GM12875 (cell line): Measurements from ENCODE around the gene NAGS.

Experiments
- H3K4me3 ChIP-seq: one replicate; pipeline ENCODE4 v1.5.1; 2011; ENCODE audit warnings: low read depth, low read length, control low read depth
- TF ChIP-seq, protein P1 (sequence below): IDR thresholded peaks from 2 replicates; pipeline ENCODE4 v1.5.1; 2011; ENCODE audit warnings: low read depth, mild to moderate bottlenecking, control low read depth, inconsistent platforms, low read length, moderate library complexity, borderline replicate concordance; ENCODE audit not compliant: insufficient read depth

The NAGS gene

DNA sequence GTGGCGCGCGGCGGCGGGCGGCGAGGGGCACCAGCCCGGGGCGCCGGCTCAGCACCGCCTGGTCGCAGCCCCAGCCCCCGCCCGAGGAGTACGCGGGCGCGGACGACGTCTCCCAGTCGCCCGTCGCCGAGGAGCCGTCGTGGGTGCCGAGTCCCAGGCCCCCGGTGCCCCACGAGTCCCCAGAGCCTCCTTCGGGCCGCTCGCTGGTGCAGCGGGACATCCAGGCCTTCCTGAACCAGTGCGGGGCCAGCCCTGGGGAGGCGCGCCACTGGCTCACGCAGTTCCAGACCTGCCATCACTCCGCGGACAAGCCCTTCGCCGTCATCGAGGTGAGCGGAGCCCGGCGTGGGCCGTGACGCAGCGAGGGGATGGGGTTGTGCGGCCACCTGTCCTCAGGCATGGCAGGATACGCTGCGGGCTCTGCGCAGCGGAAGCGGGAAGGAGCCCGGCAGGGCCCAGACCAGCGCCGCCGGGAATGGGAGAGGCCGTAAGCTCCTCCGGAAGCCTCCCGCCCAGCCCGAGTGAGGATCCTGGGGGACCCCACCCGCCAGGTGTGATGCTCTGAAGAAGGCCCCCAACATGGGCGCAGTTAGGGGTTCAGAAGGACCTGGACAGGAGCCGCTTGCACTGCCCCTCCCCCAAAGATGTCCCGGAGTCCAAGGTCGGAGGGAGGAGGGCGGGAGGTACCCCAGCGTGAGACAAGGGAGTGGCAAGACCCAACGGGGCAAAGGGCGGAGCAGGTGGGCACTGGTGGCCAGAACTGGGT is 522 bp downstream of the NAGS start:
- no peak overlapping the region for H3K4me3 ChIP-seq
- TF ChIP-seq, protein P1, sequence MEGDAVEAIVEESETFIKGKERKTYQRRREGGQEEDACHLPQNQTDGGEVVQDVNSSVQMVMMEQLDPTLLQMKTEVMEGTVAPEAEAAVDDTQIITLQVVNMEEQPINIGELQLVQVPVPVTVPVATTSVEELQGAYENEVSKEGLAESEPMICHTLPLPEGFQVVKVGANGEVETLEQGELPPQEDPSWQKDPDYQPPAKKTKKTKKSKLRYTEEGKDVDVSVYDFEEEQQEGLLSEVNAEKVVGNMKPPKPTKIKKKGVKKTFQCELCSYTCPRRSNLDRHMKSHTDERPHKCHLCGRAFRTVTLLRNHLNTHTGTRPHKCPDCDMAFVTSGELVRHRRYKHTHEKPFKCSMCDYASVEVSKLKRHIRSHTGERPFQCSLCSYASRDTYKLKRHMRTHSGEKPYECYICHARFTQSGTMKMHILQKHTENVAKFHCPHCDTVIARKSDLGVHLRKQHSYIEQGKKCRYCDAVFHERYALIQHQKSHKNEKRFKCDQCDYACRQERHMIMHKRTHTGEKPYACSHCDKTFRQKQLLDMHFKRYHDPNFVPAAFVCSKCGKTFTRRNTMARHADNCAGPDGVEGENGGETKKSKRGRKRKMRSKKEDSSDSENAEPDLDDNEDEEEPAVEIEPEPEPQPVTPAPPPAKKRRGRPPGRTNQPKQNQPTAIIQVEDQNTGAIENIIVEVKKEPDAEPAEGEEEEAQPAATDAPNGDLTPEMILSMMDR: no peak

- TF ChIP-seq, protein P1: 0 out of 2 replicates have a peak, but pooled peaks have one; percentile 12
- no peak overlapping the region for H3K4me3 ChIP-seq
These were observed 1.3 kb downstream of the NAGS start for GRCh38 chr17:44005527-44006271.

- TF ChIP-seq, protein P1: no peak
- H3K4me3 ChIP-seq: peak overlapping the region; percentile 33
These were observed 1.8 kb downstream of the NAGS start for GRCh38 chr17:44006272-44006597.

DNA sequence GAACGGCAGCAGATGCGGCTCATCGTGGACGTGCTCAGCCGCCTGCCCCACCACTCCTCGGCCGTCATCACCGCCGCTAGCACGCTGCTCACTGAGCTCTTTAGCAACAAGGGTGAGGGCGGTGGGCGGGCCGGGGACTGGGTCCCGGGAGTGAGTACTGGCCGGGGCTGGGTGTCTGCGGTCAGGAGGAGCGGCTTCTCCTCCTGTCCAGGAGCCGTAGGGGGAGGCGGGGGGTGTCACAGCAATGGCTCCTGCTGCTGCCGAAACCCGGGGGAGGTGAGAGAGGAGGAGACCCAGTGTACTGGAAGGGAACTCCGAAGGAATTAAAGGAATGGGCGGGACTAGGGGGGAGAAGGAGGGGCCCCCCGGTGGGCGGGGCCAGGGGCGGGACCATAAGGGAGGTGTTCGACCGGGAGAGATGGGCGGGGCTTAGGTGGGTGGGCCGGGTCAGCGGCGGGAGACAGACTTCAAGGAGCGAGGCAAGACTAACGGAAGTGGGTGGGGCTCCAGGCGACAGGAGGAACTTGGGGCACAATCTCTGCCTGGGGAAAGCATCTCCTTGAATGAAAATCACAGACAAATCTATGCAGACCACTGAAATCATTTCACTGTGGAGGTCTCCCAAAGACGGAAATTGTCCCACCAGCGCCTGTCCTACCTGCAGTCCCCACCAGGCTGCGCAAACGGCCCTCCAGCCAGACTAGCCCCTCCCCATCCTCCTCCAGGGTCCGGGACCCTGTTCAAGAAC is 2.4 kb downstream of the NAGS start:
- peak overlapping the region; percentile 66 for H3K4me3 ChIP-seq
- TF ChIP-seq, protein P1: peak; percentile 56

GRCh38 chr17:44007346-44008204 is 3.2 kb downstream of the NAGS start:
- TF ChIP-seq, protein P1: no peak
- H3K4me3 ChIP-seq: peak overlapping the region; percentile 66

DNA sequence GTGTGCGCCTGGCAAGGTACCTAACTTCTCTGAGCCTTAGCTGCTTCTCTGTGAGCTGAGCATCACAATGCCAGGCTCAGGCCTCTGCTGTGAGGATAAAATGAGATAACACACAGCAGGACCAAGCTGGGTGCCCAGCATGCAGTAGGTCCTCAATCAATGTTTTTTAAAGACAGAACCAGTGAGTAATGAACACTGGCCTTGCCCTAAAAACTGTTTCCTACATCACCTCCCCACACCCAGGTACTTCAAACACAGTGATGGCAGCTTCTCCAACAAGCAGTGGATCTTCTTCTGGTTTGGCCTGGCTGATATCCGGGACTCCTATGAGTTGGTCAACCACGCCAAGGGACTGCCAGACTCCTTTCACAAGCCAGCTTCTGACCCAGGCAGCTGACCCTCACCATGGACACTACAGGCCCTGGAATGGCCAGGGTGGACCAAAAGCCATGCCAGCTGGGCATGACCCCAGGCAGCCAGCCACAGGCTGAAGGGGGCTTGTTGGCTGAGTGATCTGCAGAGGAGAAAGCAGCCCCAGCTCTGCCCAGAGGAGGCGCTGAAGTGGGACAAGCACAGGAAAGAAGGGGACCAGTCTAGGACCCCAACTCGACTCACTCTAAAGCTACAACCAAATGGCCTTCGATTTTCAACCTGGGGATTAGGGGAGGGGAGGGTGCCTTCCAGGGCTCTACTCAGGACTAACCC is 3.9 kb downstream of the NAGS start:
- TF ChIP-seq, protein P1: no peak
- no peak overlapping the region for H3K4me3 ChIP-seq
